Stimulated activated CD4-positive, alpha-beta T cell treated with anti-CD3 and anti-CD28 coated beads, Interleukin-4, amount 100 ng/mL, for 1 hour (primary cell): ENCODE measurements around the gene KBTBD12.
"Not testable (repeated sequence)": the region's sequence is repeated elsewhere in the genome, so short reads cannot be mapped to it uniquely, and the experiment has no call there.

Source experiments
- DNase-seq: peaks from one replicate; pipeline ENCODE4 v3.0.0-alpha.2; 2020

Gene KBTBD12, protein sequence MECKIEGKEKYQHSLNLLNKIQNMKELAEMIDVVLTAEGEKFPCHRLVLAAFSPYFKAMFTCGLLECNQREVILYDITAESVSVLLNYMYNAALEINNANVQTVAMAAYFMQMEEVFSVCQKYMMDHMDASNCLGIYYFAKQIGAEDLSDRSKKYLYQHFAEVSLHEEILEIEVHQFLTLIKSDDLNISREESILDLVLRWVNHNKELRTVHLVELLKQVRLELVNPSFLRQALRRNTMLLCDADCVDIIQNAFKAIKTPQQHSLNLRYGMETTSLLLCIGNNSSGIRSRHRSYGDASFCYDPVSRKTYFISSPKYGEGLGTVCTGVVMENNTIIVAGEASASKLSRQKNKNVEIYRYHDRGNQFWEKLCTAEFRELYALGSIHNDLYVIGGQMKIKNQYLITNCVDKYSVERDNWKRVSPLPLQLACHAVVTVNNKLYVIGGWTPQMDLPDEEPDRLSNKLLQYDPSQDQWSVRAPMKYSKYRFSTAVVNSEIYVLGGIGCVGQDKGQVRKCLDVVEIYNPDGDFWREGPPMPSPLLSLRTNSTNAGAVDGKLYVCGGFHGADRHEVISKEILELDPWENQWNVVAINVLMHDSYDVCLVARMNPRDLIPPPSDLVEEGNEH

DNA sequence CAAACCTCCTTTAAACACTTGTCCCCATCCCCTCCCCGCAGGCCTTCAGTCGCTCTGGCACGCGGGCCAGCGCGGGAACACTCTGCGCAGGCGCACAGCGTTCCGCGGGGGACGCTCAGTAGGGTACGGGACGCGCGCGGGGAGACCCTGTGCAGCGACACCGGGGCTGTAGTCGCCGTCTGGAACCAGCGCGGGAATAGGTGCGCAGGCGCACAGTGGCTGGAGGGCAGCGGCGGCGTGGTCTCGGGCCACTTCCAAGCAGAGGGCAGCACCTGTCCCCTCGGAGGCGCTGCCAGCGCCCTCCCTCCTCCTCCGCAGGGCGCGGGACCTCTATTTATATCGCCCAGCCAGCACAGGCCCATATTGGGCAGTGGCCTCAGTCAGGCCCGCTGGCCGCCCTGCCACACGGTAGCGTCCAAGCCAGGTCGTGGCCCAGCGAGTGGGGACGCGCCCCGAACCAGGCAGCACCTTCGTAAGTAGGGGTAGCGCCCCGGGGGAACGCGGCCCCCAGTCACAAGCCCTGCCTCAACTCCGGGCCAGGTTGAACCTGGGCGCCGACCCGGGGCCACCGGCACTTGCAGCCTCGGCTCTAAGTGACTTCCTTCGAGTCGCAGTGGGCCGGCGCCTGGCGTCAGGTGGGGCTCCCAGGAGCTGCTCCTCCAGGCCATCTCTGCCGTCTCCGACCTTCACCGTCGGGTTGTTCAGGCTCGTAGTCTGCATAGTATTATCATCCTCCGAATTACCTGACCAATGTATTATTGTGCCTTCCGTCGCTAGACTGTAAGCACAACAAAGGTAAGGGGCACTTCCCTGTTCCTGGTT lies at the start of gene KBTBD12:
KBTBD12 (plus strand) TSS at position 118 of the 822 bp plus-strand sequence. CDS start 7,830 bp downstream, outside the sequence.
- DNase-seq: no peak

DNA sequence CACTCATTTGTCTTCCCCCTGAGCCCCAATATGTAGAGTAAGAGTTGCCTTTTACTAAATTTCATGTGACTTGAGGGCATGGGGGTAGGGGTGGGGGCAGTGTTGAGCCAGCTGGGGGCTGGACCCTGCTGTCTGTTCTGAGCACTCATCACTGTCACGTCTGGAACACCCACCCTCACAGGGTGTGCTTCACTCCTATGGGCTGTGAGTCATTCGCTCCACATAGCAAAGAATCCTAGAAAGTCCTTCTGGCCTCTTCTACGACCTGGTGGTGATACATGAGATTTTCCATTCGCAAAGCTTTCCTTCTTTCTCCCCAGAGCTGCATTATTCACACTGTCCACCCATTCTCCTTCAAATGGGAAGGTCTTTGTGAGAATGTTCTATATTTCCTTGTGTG lies 49.1 kb upstream of the KBTBD12 start:
- no peak for DNase-seq

DNA sequence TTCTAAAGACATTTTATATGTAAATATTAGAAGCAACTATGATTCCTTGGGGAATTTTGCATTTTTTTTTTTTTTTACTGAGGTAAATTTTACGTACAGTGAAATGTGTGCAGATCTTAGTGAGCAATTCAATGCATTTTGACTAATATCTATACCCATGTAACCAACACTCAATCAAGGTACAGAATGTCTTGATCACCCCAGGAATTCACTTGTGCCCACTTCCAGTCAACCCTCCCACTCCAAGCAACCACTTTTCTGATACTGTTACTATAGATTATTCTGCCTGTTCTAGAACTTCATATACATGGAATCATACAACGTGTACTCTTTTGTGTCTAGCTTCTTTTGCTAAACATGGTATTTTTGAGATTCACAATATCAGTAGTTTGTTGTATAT lies 47.6 kb upstream of the KBTBD12 start:
- DNase-seq: no peak

DNA sequence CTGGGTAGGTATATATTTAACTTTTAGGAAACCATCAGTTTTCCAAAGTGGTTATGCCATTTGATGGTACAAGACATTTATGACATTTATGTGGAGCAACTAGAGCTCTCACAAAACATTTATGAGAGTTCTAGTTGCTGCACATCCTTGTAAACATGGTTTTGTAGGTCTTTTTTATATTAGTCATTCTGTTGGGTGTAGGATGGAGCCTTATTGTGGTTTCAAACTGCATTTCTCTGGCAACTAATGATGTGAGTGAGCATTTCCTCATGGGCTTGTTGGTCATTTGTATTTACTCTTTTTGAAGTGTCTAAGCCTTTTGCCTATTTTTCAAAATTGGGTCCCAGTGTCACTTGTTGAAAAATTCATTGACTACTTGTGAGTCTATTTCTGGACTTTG lies 47.0 kb upstream of the KBTBD12 start:
- no peak for DNase-seq

DNA sequence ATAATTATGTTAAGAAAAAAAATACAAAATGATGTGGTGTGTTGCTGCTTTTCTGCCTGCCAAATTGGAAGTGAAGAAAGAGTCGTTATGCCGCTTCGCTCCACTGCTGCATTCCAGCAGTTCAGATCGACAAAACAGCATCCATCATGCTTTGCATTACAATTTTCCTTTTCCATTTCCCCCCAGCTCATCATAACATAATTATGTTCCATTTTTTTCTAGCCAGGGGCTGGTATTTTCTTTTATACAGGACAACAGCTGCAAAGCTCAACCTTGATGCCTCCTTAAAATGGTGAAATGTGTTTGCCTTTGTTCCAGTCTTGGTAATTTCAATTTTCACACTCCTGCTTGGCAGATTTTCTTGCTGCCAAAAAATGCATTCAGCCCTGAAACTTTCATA lies 44.9 kb upstream of the KBTBD12 start:
- no peak for DNase-seq

DNA sequence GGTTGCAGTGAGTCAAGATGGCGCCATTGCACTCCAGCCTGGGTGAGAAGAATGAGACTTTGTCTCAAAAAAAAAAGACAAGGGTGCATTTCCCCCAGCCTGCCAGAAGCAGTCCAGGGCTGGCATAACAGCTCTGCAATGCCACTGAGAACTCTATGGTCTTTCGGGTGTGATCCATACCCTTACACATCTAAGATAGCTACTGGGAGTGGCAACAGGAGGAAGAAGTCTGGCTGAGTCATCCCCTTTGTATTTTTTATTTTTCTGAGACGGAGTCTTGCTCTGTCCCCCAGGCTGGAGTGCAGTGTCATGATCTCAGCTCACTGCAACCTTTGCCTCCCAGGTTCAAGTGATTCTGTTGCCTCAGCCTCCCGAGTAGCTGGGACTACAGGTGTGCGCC lies 40.9 kb upstream of the KBTBD12 start:
- not testable (repeated sequence) for DNase-seq

DNA sequence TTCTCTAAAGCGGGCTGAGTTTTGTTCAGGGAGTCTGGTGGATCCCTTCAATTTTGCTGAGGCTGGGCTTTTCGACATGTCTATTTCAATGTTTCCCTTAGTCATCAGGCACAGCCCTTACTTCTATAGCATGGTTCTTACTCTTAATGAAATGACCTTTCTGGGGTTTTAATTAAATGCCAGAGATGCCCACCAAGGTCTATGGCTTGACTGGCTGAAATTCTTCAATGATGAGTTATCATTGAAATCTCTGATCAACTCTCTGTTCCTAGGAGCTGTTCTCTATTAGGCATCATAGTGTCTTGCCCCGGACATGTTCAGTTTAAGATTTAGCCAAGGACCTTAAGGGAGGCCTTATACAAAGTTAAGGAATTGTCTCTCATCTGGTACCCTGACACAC lies 33.4 kb upstream of the KBTBD12 start:
- DNase-seq: no peak

DNA sequence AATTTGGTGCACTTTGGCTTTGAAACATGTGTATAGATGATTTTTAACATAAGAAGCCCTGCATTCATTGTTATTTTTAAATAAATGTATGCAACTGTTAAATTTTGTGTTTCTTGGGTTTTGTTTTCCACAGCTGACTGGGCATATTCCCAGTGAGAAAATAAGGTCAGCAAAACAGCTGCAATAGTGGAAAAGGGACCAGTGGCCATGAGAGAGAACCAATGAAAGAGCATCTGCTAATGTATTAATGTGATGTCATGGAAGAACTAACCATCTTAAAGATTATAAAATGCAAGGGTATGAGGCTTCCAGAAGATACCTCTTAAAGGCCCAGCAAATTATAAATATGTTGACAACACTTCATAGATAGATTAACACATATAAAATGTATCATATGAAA lies 31.0 kb upstream of the KBTBD12 start:
- DNase-seq: no peak

DNA sequence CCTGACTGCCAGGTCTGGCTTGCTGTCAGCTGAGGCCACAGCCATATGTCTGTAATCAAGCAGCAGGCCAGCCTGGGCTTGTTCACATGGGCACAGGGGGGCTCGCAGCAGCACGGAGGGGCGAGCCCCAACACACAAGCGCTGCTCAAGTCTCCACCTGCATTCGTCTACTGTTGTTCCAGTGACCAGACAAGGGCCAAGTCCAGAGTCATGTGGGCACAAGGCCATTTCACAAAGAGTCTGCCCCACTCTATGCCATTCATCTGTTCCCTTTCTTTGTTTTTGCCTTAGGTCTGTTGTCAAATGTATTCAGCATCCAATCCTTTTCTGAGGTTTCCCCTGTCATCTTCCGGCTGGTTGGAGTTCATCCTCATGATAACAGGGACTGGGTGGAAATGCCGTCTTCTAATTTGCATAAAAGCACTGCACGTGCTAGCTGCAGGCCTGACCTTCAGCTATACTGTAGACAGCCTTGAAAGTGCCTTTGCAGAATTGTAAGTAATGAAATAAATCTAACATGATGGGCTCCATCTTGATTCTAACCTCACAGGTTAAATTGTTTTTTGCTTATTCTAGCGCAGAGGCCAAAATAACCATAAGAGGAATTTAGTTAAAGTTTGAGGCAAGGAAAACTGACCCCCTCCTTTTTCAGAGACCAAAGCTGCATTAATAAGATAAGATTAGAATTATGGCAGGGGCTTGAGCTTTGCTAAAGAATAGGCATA lies 28.6 kb upstream of the KBTBD12 start:
- DNase-seq: no peak

DNA sequence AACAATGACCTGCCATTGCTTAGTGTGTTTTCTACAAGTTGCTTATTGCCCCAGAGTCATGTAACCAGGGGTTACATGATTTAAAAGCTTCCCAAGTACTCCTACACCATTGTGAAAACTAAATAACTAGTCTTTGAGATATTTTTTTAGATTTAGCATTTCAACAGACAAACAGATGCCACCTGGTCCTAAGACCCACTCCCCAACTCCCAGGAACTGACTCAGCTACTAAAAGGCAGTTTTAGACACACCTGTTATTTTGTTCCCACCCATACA lies 28.1 kb upstream of the KBTBD12 start:
- no peak for DNase-seq

DNA sequence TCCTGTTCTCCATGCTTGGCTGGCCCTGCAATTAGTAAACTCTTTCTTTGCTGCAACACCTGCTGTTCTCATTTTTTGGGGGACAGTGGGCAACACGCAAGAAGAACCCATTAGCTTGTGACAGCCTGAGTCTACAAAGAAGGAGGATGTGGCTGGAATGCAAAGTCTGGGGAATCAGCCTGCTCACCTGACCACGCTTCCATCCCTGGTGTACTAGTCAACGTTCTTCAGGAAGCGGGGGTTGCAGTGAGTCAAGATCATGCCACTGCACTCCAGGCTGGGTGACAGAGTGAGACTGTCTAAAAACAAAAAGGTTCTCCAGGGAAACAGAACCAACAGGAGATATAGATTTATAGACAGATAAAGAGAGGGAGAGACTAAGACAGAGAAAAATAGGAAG lies 27.7 kb upstream of the KBTBD12 start:
- DNase-seq: no peak

DNA sequence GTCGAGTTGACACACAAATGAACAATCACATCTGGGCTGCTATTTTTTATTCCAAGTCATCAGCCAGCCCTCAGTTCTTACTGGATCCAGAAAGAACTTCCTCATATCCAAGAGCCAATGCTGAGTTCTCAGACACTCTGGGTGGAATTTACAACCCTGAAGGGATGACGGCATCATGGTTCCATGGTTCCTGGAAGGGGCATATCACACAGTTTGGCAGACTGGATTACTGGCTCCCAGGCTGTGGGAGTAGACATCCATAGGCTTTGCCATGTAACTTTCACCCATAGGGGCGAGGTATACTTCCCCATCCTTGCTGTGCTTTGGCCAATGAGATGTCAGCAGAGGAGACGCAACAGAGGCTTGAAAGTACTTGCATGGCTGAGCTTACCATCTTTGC lies 26.9 kb upstream of the KBTBD12 start:
- no peak for DNase-seq

DNA sequence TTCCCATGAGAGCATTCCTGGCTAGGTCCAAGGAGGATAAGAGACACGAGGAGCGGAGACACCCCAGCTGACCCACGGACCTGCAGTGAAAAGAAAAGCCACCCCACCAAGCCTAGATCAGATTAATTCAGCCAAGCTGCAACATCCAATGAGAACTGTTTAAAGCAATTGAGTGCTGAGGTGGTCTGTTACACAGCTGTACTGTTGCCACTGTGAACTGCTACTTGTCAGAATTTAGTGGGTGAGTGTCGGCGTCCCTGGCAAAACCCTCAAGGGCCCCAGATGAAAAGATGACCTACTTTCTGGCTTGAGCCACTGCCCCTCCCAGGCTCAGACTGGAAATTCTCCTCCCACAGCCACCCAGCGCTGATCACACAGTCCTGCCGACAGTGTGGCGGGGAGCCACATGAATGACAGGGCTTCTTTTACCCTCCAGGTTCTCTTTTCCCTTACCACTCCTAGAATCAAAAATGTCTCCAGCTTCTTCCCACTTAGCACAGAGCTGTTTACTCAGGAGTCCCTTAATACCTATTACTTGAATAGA lies 26.4 kb upstream of the KBTBD12 start:
- no peak for DNase-seq

DNA sequence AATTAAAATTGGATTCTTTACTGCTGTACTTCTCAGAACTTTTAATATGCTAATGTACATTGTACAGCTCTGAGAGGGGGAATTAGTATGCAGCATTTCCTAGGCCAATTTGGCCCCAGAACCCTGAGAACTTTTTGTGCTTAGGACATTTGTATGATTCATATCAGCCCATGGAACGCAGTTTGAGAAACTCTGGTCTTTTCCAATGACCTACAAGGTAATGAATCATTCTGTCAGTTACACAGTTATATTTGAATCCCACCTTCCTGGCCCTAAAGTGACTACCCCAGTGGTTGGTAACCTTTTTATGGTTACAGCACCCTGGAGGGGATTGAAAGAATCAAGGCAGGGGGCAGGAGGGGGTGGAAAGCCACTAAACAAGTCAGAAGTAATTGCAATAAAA lies 25.6 kb upstream of the KBTBD12 start:
- DNase-seq: no peak

DNA sequence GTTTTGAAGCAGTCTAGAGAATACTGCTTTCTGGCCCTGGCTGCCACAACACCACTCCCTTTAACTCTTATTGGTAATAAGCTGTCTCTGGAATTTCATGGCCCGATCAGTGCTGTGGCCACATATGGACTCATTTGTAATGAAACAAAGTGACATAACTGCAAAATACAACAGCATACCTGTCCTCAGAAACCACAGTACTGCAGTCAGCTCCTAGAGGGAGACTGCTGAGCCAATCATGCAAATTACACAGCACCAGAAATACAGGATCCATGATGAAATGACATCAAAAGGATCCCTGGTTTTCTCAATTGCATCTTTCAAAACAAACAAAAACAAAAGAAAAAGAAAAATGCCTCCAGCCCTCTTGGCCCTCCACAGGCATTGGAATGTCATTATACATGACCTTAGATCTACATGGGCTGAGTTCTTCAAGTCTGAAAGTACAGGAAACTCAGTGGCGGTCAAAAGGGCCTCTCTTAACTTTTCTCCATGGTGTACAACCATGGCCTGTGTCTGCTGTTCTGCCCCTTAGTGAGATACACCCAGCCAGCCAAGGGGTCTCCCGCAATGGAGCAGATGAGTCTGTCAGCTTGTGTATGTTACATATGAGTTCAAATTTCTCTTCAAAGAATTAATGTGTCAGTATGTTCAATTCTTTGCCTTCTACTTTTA lies 24.9 kb upstream of the KBTBD12 start:
- no peak for DNase-seq

DNA sequence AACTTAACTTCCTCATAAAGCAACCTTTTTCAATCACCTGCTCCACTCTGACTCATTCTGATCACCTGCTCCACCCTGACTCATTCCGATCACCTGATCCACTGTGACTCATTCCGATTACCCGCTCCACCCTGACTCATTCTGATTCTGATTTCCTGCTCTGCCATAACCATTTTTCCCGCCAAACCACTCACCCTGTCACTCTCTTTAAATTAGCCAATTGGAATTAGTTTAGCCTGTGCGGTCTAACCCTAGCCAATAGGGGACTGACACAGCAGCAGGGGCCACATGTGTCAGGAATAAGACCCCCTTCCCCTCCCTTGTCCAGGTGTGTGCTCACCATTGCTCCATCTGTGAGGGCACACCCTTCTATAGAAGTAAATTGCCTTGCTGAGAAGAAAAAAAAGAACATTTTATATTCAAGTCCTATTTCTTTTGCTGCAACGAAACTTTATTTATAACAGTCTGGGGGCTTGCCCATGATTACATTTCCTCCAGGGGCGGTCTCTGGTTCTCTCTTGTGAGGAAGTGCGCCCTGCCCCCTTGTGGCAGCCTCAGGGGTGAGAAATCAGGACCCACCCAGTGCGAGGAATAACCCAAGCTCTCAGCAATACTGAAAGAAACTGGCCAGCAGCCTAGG lies 24.3 kb upstream of the KBTBD12 start:
- not testable (repeated sequence) for DNase-seq

DNA sequence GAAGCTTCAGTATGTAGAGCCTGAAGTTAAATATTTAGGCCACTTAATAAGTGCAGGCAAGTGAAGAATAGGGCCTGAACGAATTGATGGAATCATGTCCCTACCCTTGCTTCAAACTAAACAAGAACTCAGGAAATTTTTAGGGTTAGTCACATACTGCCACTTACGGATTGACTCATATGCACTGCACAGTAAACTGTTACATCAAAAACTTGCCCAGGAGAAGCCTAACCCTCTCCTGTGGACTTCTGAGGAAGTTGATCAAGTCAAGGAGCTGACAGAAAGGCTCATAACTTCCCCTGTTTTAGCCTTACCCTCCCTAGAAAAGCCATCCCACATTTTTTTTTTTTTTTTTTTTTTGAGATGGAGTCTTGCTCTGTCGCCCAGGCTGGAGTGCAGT lies 20.6 kb upstream of the KBTBD12 start:
- no peak for DNase-seq

DNA sequence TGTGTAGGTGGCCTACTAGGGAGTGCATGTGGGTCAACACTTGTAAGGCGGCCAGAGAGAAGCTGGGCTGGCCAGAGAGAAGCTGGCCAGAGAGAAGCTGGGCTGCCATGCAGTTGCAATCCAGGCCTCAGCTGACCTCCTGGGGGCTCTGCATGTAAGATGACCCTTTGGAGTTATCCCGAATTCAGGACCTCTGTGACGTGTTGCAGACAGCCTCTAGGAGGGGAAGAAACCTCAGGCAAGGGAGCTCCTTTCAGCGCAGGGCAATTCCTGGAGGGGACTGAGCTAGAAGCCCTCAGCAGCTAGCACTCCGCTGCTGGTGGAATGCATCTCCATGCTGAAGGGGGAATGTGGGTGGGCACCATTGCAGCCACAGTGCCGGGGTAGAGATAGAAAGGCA lies 15.8 kb upstream of the KBTBD12 start:
- DNase-seq: no peak

DNA sequence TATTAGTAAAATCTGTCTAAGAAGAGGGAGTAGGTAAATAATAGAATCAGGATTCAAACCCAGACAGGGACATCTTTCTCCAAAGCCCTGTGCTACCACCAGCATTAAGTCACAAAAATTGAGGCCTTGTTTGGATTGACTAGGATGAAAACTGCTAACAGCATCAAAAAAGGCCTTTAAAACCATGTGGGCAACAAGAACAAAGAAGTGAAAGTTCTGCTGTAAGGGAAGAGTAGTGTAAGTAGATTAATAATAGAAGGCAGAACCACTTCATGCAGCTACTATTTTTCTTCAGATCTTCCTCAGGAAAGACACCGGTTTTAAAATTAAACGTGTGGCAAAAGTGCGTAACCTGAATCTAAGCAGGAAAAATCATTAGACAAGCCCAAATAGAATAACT lies 15.3 kb upstream of the KBTBD12 start:
- DNase-seq: no peak

DNA sequence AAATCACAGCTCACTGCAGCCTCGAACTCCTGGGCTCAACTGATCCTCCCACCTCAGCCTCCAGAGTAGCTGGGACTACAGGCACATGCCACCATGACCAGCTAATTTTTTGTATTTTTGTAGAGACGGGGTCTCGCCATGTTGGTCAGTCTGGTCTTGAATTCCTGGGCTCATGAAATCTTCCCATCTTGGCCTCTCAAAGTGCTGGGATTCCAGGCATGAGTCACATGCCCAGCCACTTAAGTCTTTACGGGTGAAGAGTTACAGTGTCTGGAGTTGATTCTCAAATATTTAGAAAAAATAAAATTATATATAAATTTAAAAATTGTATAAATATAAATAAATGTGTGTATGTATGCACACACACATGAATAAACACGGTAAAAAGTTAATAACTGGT lies 14.5 kb upstream of the KBTBD12 start:
- DNase-seq: no peak

DNA sequence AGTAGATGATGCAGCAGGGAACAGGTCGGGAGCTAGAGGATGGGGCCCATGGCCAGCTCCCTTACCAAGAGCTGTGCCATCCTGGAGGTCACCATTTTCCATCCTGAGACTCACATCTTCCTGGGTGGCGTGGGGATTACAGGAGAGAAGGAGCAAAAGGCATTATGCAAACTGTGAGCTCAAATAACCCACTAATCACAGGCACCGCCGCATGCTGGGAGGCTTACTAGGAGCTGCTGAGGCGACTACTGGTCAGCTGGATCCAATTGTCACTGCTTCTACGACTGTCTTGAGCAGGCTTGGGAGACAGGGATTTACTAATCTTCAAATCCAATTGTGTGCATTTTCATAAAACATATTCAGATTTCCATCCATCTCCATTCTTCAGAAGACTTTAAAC lies 12.5 kb upstream of the KBTBD12 start:
- no peak for DNase-seq
